Endometrial microvascular endothelial cells (primary cell): ENCODE measurements around the gene SLFNL1. TPM values are rescaled to one million over a fixed set of nuclear protein-coding genes. Genes with fewer than 3 reads are reported as not detected.

Experiments used
- in situ Hi-C: cut with HindIII; loops from 2 replicates; pipeline ENCODE4 v1.10.0; 2017; ENCODE audit warnings: low sequenced_read_pairs, low pct_unique_long_range_greater_than_20kb; ENCODE audit errors: inconsistent ontology term
- total RNA-seq: library from RNA; depleted of rRNA; stranded (reverse); fragments of >200 nt; gene quantifications from one replicate; pipeline ENCODE4 v1.2.3, GENCODE V29; 2015; ENCODE audit errors: inconsistent ontology term

SLFNL1 gene
- total RNA-seq, 1 donor from 2014 or later, result not detected

DNA sequence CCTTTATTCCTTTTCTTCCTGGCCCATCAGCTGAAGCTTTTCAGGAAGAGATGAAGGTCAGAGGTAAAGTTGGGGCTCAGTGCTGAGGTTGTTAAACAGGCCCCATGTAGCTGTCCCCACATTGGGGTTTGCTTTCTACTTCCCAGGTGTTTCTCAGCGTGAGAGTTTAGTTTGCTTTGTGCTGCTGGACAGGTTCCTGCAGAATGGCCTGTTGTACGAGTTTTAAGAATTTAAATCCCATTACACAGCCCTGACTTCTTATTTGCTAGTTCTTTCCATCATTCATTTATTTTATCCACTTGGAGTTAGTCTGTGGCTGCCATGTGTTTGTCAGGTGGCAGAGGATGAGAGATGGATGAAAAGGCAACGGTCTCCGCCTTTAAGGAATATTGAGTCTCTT, 22.9 kb downstream of the SLFNL1 start:
- in situ Hi-C loops, result no loop called here

DNA sequence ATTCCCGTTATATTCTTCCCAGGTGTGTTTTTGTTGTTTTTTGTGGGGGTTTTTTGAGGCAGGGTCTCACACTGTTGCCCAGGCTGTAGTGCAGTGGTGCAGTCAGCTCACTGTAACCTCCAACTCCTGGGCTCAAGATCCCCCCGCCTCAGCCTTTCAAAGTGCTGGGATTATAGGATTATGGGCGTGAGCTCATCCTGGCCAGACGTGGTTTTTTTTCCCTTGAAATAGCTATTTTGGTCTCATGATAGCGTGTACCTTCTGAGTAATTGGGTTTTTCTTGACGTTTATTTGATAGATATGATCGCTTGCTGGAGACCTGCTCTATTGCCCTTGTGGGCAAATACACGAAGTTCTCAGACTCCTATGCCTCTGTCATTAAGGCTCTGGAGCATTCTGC, 24.4 kb downstream of the SLFNL1 start:
- in situ Hi-C loops, result no loop called here

DNA sequence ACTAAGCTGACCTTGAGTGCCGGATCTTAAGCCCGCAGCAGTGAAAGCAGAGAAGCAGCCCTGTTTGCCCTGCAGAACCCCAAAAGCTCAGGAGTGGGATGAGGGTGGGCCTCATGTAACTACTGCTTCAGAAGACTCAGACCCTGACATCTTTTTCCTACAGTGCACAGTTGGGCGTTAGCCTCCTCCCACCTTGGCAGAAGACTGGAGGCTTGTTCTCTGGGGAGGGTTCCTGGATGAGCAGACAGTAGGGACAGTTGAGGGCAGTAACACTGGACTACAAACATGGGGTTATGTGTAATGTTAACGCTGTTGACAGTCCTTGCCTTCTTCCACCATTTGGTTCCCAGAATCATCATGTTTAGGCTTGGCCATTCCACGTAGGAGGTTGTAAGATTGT, 32.5 kb downstream of the SLFNL1 start:
- in situ Hi-C loops, result no loop called here

DNA sequence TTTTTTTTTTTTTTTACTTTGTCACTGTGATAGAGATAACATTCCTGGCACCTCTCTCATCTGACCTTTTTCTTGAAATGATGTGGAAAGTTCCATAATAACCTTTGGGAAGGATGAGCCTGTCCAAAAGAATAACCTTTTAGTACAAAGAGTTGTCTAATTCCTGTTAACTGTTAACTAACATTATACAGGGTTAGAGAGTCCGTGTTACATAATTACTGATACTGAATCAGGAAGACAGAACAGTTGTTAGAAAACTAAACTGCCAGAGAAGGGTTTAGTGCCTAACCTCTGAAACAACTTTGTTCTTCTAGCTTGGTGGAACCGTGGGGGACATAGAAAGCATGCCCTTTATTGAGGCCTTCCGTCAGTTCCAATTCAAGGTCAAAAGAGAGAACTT, 33.2 kb downstream of the SLFNL1 start:
- in situ Hi-C loops, result no loop called here

DNA sequence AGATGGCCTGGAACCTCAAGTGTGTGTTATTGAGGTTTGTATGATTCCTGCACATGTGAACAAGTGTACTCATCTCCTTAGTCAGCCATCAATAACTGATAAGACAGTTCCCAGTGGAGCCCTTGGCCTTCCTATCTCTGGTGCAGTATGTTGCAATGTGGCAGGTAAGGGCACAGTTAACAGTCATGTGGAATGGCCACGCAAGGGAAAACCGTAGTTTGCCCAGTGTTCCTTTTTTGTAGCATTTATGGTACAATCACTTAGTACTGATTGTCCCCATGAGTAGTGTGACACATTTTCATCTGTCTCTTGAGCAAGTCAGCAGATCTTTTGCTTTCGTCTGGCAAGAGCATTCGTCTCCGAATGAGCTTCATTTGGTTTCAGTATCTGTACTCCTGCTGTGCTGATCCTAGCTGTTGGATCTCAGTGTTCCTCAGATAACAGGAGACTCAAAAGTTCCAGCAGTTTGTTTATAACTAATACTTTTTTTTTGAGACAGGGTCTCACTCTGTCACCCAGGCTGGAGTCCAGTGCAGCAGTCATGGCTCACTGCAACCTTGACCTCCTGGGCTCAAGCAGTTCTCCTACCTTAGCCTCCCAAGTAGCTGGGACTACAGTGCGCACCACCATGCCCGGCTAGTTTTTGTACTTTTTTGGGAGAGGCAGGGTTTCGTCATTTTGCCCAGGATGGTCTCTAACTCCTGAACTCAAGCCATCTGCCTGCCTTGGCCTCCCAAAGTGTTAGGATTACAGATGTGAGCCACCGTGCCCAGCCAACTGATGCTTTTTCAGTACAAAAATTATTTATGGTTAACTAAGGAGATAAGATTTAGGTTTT, 33.9 kb downstream of the SLFNL1 start:
- in situ Hi-C loops, result no loop called here

GRCh38 chr1:40986956-40987355, 34.6 kb downstream of the SLFNL1 start:
- in situ Hi-C loops, result no loop called here

- in situ Hi-C loops, result no loop called here
These were observed 35.2 kb downstream of the SLFNL1 start for GRCh38 chr1:40986328-40986783.

DNA sequence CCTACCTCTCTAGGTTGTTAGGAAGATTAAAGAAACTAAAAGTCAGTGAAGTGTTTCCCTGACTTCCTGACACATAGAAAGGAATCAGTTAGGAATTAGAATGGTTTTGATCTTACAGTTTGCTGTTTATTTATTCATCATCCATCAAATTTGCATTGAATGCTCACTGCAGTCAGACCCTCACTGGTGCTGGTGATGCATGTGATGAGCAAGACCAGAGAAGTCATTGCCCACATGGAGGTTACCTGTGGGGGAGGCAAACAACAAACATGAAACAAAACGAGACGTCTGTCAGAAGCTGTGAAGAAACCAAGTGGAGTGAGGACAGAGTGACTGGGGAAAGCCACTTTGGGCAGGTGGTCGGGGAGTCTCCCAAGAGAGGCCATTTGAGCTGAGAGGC, 35.6 kb downstream of the SLFNL1 start:
- in situ Hi-C loops, result no loop called here

GRCh38 chr1:40985161-40985560, 36.4 kb downstream of the SLFNL1 start:
- in situ Hi-C loops, result no loop called here

DNA sequence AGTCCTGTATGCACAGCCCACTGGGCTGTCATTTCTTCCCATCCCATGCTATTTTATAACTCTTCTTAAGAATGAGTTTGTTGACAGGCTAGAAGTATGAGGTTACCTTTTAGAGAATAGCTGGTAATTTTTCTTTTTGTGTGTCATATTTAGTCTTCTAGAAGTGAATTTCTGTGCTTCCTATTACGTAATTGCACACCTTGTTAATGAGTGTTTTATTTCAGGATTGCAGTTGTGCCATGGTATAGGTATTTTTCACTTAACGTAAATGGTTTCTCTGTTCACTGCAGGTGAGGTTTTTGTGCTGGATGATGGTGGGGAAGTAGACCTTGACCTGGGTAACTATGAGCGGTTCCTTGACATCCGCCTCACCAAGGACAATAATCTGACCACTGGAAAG, 37.0 kb downstream of the SLFNL1 start:
- in situ Hi-C loops, result no loop called here

GRCh38 chr1:40984066-40984465, 37.5 kb downstream of the SLFNL1 start:
- in situ Hi-C loops, result no loop called here

DNA sequence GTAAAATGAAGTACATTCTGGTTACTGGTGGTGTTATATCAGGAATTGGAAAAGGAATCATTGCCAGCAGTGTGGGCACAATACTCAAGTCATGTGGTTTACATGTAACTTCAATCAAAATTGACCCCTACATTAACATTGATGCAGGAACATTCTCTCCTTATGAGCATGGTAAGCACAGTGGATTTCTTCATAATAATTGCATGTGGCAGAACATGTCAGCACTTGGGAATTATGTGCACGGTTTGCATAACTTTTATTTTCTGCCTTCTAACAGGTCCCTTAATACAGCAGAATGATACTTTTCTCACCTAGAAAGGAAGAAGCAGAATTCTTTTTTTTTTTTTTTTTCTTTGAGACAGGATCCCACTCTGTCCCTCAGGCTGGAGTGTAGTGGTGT, 38.2 kb downstream of the SLFNL1 start:
- in situ Hi-C loops, result no loop called here

- in situ Hi-C loops, result no loop called here
These were observed 38.8 kb downstream of the SLFNL1 start for GRCh38 chr1:40982721-40983120.

DNA sequence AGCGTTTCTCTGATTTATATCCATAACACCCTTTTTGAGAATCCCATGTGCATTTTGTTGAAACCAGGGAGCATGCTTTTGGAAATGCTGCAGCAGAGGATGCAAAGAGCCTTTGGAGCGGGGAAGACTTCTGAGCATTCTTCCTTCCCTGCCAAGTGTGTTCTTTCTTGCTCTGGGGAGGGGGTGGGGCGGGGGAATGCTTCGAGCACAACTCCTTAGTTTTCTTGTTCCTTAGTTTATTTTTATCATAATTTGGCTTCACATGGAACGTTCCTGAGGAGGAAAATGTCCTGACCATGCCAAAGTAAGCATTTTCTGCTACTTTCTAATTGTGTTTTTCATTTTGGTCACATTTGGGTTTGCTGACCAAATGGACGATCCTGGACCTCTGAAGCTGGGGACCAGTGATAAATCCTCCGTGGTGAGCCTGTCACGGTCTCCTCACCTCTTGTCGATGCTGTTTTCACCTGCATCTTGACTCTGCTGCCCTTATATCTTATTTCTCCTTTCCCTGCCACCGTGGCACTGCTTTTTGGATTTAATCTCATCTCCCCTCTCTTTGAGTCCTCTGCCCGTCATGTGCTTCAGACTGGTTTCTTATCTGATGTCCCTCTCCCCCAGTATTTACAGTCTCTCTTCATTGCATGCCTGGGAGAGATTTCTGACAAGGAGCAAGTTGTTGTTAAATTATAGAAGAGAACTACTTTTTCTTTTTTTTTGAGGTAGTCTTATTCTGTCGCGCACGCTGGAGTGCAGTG, 39.7 kb downstream of the SLFNL1 start:
- in situ Hi-C loops, result no loop called here

GRCh38 chr1:40980453-40981121, 40.9 kb downstream of the SLFNL1 start:
- in situ Hi-C loops, result no loop called here

GRCh38 chr1:40980068-40980452, 41.5 kb downstream of the SLFNL1 start:
- in situ Hi-C loops, result no loop called here

DNA sequence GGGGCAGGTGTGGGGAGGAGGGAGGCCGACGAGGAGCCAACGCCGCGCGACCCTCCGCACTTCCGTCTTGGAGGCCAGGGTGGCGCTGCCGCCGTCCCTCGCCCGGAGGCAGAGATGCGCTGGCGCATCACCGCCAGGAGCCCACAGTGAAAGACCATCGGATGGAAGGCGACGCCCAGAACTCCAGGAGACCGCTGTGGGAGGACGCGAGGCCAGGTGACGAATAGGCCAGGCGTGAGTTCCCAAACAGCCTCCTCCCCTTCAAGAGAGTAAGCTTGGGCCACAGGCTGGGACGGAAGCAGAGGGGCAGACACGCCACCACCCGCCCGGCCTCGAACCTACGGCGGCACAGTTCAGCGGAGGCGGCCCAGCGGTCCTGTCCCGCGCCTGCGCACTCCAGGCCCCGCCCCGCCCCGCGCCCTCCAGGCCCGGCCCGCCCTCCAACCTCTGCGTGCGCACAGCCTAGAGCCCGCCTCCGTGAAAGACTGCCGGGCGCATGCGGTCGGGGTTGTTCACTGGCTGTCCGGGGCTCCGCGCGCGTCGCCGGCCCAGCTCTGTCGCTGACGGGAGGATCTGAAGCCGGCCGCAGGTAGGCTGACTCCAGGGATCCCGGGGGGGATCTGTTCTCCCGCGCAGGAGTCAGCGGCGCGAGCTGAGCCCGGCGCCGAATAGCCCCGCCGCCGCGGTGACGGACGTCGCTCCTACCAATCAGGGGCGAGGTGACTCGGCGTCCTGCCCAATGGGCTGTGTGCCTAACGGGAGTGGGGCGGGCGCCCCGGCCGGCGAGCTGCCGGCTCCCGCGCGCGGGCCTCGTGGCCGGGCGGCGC, 42.1 kb downstream of the SLFNL1 start, which contains the start of gene CTPS1:
Gene CTPS1, plus strand, starts transcription at position 456 of the 827 bp plus-strand sequence. CDS start 3,595 bp downstream, outside the sequence.
- in situ Hi-C loops, result no loop called here

GRCh38 chr1:40978886-40979240, 42.7 kb downstream of the SLFNL1 start:
- in situ Hi-C loops, result no loop called here

- in situ Hi-C loops, result no loop called here
These were observed 43.8 kb downstream of the SLFNL1 start for GRCh38 chr1:40977716-40978115.
